Inflammatory macrophage treated with lipopolysaccharide for 4 hours (primary cell): Measurements from ENCODE around the gene AKR7A2.
A peak's percentile ranks its signal among the peaks of the same experiment; 100 is the strongest.
"Not testable (repeated sequence)": the region's sequence is repeated elsewhere in the genome, so short reads cannot be mapped to it uniquely, and the experiment has no call there.

Experiments
- DNase-seq: peaks from one replicate; pipeline ENCODE4 v3.0.0-alpha.2; 2020

Gene AKR7A2

GRCh38 chr1:19294638-19295037 lies 17.3 kb downstream of the AKR7A2 start:
- DNase-seq, result no peak

- DNase-seq, result no peak
Measured at GRCh38 chr1:19289244-19289643, 22.7 kb downstream of the AKR7A2 start.

- peak; percentile 68 for DNase-seq
Measured at GRCh38 chr1:19288324-19289241, 23.4 kb downstream of the AKR7A2 start, which contains the start of gene AKR7A3. Gene AKR7A3, minus strand, starts transcription at chr1:19288770. Its CDS starts 61 bp downstream, at chr1:19288709.

- DNase-seq, result no peak
Measured at GRCh38 chr1:19287436-19288185, 24.3 kb downstream of the AKR7A2 start.

- not testable (repeated sequence) for DNase-seq
Measured at GRCh38 chr1:19285807-19286206, 26.1 kb downstream of the AKR7A2 start.

- not testable (repeated sequence) for DNase-seq
Measured at GRCh38 chr1:19285366-19285765, 26.6 kb downstream of the AKR7A2 start.

- no peak for DNase-seq
Measured at GRCh38 chr1:19284881-19285280, 27.1 kb downstream of the AKR7A2 start.

GRCh38 chr1:19283891-19284290 lies 28.1 kb downstream of the AKR7A2 start:
- DNase-seq, result no peak

- no peak for DNase-seq
Measured at GRCh38 chr1:19274636-19275035, 37.3 kb downstream of the AKR7A2 start.

- peak; percentile 27 for DNase-seq
Measured at GRCh38 chr1:19273844-19274531, 38.0 kb downstream of the AKR7A2 start.

- no peak for DNase-seq
Measured at GRCh38 chr1:19273106-19273843, 38.7 kb downstream of the AKR7A2 start.

- no peak for DNase-seq
Measured at GRCh38 chr1:19272064-19272463, 39.9 kb downstream of the AKR7A2 start.

- not testable (repeated sequence) for DNase-seq
Measured at GRCh38 chr1:19270343-19270730, 41.6 kb downstream of the AKR7A2 start.

- DNase-seq, result not testable (repeated sequence)
Measured at GRCh38 chr1:19269427-19270342, 42.3 kb downstream of the AKR7A2 start.

GRCh38 chr1:19268445-19268844 lies 43.5 kb downstream of the AKR7A2 start:
- DNase-seq, result no peak

- DNase-seq, result no peak
Measured at GRCh38 chr1:19262744-19263143, 49.2 kb downstream of the AKR7A2 start.

GRCh38 chr1:19262047-19262446 lies 49.9 kb downstream of the AKR7A2 start:
- no peak for DNase-seq

GRCh38 chr1:19260211-19261138 lies 51.5 kb downstream of the AKR7A2 start:
- DNase-seq, result peak; percentile 79

- DNase-seq, result no peak
Measured at GRCh38 chr1:19258353-19258752, 53.6 kb downstream of the AKR7A2 start.
